ENCODE measurements around the gene VDR. TPM values are rescaled to one million over a fixed set of nuclear protein-coding genes. Genes with fewer than 3 reads are reported as not detected.

The VDR gene
- total RNA-seq, 1 experiment from 2014 or later: 9.5 TPM

GRCh38 chr12:47864646-47865235 lies 40.1 kb downstream of the VDR start (continued):
- no peak for TF ChIP-seq EZH2 (IDR thresholded peaks at IDR 0.05)
- TF ChIP-seq JUND (IDR thresholded peaks at IDR 0.05): no peak
- no peak for TF ChIP-seq EGR1 (IDR thresholded peaks at IDR 0.05; ENCODE audit: low read depth)

DNA sequence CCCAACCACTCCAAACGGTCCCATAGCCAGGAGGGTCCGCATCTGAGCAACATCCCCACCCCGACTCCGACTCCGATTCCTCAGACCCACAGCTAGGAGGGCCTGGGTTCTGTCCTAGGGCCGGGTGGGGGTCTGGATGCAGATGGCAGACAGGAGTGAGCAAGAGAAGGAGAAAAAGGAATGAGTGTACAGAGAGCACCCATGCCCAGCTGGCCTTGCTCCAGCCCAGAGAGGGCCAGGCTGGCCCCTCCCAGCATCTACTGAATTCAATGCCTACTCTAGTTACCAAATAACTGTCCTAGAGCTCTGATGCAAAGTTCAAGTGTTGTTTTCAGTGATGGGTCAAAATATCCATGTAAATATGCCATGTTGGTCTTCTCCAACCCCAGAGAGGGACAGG lies 40.8 kb downstream of the VDR start:
- CTCF ChIA-PET: no interaction called here
- H3K9me2 ChIP-seq (ENCODE audit: insufficient read depth): no peaks in the 10 kb centered on the region
- no peak overlapping the region for H3K27ac ChIP-seq (ENCODE audit: low read depth, low read length)
- H3K4me3 ChIP-seq (replicated peaks in 1 of 2; ENCODE audit: low read depth in 1 of 2, low read length in 2 of 2): no peak overlapping the region
- intact Hi-C loops (cut with micrococcal nuclease): no loop called here
- H4K20me1 ChIP-seq (ENCODE audit: insufficient read depth): no peaks in the 10 kb centered on the region
- POLR2A ChIA-PET: no interaction called here
- ATAC-seq (no peak), DNase-seq (ENCODE audit: low read depth, low spot score) (no peak)
- no peak overlapping the region for H3K4me2 ChIP-seq (ENCODE audit: low read length)
- H3K79me2 ChIP-seq (ENCODE audit: insufficient read depth, low read length): no peaks in the 10 kb centered on the region
- no peaks in the 10 kb centered on the region for H3K27me3 ChIP-seq (ENCODE audit: insufficient read depth, low read length)
- H2AFZ ChIP-seq (ENCODE audit: low read depth, low read length, poor library complexity, severe bottlenecking): no peak overlapping the region
- BruUV-seq (replicated peaks): no TSS peak
- TF ChIP-seq CEBPB (IDR thresholded peaks at IDR 0.05; ENCODE audit: low read depth): no peak
- no peak for TF ChIP-seq ZFX (IDR thresholded peaks at IDR 0.05)
- TF ChIP-seq RAD21 (IDR thresholded peaks at IDR 0.05; ENCODE audit: low read depth): no peak
- no peak for TF ChIP-seq ELF1 (IDR thresholded peaks at IDR 0.05; ENCODE audit: borderline replicate concordance, low read depth)
- no peak for TF ChIP-seq EGR1 (IDR thresholded peaks at IDR 0.05; ENCODE audit: low read depth)
- TF ChIP-seq, protein P1, sequence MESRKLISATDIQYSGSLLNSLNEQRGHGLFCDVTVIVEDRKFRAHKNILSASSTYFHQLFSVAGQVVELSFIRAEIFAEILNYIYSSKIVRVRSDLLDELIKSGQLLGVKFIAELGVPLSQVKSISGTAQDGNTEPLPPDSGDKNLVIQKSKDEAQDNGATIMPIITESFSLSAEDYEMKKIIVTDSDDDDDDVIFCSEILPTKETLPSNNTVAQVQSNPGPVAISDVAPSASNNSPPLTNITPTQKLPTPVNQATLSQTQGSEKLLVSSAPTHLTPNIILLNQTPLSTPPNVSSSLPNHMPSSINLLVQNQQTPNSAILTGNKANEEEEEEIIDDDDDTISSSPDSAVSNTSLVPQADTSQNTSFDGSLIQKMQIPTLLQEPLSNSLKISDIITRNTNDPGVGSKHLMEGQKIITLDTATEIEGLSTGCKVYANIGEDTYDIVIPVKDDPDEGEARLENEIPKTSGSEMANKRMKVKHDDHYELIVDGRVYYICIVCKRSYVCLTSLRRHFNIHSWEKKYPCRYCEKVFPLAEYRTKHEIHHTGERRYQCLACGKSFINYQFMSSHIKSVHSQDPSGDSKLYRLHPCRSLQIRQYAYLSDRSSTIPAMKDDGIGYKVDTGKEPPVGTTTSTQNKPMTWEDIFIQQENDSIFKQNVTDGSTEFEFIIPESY (IDR thresholded peaks at IDR 0.05; ENCODE audit: extremely low read depth, insufficient replicate concordance, low read length): no peak
- TF ChIP-seq YY1 (IDR thresholded peaks at IDR 0.05; ENCODE audit: extremely low read depth, insufficient replicate concordance, low read depth, low read length): no peak
- TF ChIP-seq MAX (IDR thresholded peaks at IDR 0.05): no peak
- no peak for TF ChIP-seq SRF (IDR thresholded peaks at IDR 0.05; ENCODE audit: low read depth)
- no peak for TF ChIP-seq TCF7L2 (IDR thresholded peaks at IDR 0.05; ENCODE audit: borderline replicate concordance, extremely low read depth, insufficient read depth, insufficient read length)
- TF ChIP-seq FOSL1 (IDR thresholded peaks at IDR 0.05; ENCODE audit: low read depth): no peak
- no peak for TF ChIP-seq SP1 (IDR thresholded peaks at IDR 0.05; ENCODE audit: low read depth)
- TF ChIP-seq SIN3A (IDR thresholded peaks at IDR 0.05; ENCODE audit: low read depth): no peak
- no peak for TF ChIP-seq CBX3 (IDR thresholded peaks at IDR 0.05; ENCODE audit: low read depth)
- no peak for TF ChIP-seq POLR2A (IDR thresholded peaks at IDR 0.05; ENCODE audit: borderline replicate concordance, extremely low read depth, insufficient read depth, insufficient read length)
- TF ChIP-seq JUND (IDR thresholded peaks at IDR 0.05): no peak
- TF ChIP-seq, protein P2, sequence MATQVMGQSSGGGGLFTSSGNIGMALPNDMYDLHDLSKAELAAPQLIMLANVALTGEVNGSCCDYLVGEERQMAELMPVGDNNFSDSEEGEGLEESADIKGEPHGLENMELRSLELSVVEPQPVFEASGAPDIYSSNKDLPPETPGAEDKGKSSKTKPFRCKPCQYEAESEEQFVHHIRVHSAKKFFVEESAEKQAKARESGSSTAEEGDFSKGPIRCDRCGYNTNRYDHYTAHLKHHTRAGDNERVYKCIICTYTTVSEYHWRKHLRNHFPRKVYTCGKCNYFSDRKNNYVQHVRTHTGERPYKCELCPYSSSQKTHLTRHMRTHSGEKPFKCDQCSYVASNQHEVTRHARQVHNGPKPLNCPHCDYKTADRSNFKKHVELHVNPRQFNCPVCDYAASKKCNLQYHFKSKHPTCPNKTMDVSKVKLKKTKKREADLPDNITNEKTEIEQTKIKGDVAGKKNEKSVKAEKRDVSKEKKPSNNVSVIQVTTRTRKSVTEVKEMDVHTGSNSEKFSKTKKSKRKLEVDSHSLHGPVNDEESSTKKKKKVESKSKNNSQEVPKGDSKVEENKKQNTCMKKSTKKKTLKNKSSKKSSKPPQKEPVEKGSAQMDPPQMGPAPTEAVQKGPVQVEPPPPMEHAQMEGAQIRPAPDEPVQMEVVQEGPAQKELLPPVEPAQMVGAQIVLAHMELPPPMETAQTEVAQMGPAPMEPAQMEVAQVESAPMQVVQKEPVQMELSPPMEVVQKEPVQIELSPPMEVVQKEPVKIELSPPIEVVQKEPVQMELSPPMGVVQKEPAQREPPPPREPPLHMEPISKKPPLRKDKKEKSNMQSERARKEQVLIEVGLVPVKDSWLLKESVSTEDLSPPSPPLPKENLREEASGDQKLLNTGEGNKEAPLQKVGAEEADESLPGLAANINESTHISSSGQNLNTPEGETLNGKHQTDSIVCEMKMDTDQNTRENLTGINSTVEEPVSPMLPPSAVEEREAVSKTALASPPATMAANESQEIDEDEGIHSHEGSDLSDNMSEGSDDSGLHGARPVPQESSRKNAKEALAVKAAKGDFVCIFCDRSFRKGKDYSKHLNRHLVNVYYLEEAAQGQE (IDR thresholded peaks at IDR 0.05; ENCODE audit: low read depth): no peak
- H3K36me3 ChIP-seq (ENCODE audit: control insufficient read depth in 1 of 2, insufficient read depth in 2 of 2, low read length in 2 of 2): no peaks in the 10 kb centered on the region
- H3K9ac ChIP-seq (ENCODE audit: low read length): no peak overlapping the region
- H3K4me1 ChIP-seq (ENCODE audit: control insufficient read depth in 1 of 2, insufficient read depth in 2 of 2, low read length in 2 of 2): peaks cover 3 to 16% of the 10 kb centered on the region in 2 experiments
- RAD21 ChIA-PET (ENCODE audit: low non-redundant PET in 1 of 2, low total read pairs in 2 of 2, uncharacterized antibody in 2 of 2, unreplicated experiment in 2 of 2): no interaction called here
- no peaks in the 10 kb centered on the region for H3K9me3 ChIP-seq (ENCODE audit: control insufficient read depth in 1 of 2, insufficient read depth in 1 of 2, low read depth in 1 of 2, low read length in 2 of 2)

Measured in HCT116 (cell line).